Heart right ventricle (tissue), 16 donors: ENCODE measurements around the gene USP9X. TPM values are rescaled to one million over a fixed set of nuclear protein-coding genes. Genes with fewer than 3 reads are reported as not detected.

Experiments
- ATAC-seq, 8 donors: fragments of 200-7000 bp; cut with Tn5 transposase; one replicate each; pipeline ENCODE4 v1.9.1; 2020; ENCODE audit warnings: mild to moderate bottlenecking in 8 of 8, moderate library complexity in 8 of 8, moderate number of reproducible peaks in 1 of 8
- DNase-seq, 2 donors: peaks; one replicate each; pipeline ENCODE4 v3.0.0-alpha.2; 2020
- H3K27ac ChIP-seq, 10 donors: fragments of 200-600 bp; sonication (generic) in 2 of 10; one replicate each; pipeline versions ENCODE4 v1.5.0 to v1.8.0; 2020 to 2022; ENCODE audit warnings: mild to moderate bottlenecking in 3 of 10
- H3K27me3 ChIP-seq, 7 donors: fragments of 200-600 bp; one replicate each; pipeline ENCODE4 v1.8.0; 2021 to 2022; ENCODE audit warnings: mild to moderate bottlenecking in 2 of 7
- H3K36me3 ChIP-seq, 9 donors: fragments of 200-600 bp; sonication (generic) in 1 of 9; one replicate each; pipeline versions ENCODE4 v1.5.0 to v1.8.0; 2020 to 2022; ENCODE audit warnings: mild to moderate bottlenecking in 2 of 9
- H3K4me1 ChIP-seq, 9 donors: fragments of 200-600 bp; sonication (generic) in 1 of 9; one replicate each; pipeline versions ENCODE4 v1.5.0 to v1.8.0; 2020 to 2022; ENCODE audit warnings: mild to moderate bottlenecking in 4 of 9
- H3K4me3 ChIP-seq, 10 donors: fragments of 200-600 bp; sonication (generic) in 2 of 10; one replicate each; pipeline versions ENCODE4 v1.5.0 to v1.8.0; 2020 to 2022; ENCODE audit warnings: mild to moderate bottlenecking in 7 of 10, moderate library complexity in 2 of 10
- H3K9me3 ChIP-seq, 11 donors: fragments of 200-600 bp in 10 of 11; sonication (generic) in 2 of 11; one replicate each; pipeline versions ENCODE4 v1.5.0 to v1.8.0; 2013 to 2022; ENCODE audit warnings: mild to moderate bottlenecking in 2 of 11, control low read depth in 1 of 11, moderate library complexity in 1 of 11
- WGBS, 2 donors: extraction: QIAGEN DNeasy Blood & Tissue Kit; methylation state at CpG; one replicate each; pipeline ENCODE4 v1.1.7; 2013; ENCODE audit warnings: inconsistent platforms in 1 of 2; 5-methylcytosine and 5-hydroxymethylcytosine counted together
- intact Hi-C, 10 donors: fragments of 100-400 bp; cut with DNase I; formaldehyde crosslinking; loops; one replicate each; pipeline versions ENCODE4 v1.11.1 to v1.14.2; 2022
- polyA plus RNA-seq, 2 donors: library from polyadenylated mRNA; stranded (reverse); fragments of 200-250 nt; gene quantifications; one replicate each; pipeline ENCODE4 v1.2.3, GENCODE V29; 2013
- total RNA-seq, 10 donors: library from RNA; stranded (reverse); fragmentation: NEBNext Ultra II Directional in 3 of 10; extraction: Animal tissue kit (Norgen Biotek cat#: 25700) in 3 of 10; gene quantifications; one replicate each; pipeline versions ENCODE4 v1.2.1 to v1.2.4, GENCODE V29; 2021 to 2023
- TF ChIP-seq, protein P1 (sequence below), 9 donors: fragments of 200-600 bp; sonication (generic) in 2 of 9; IDR thresholded peaks; one replicate each; pipeline versions ENCODE4 v1.5.0 to v1.8.0; 2021 to 2022; ENCODE audit warnings: antibody characterized with exemption in 9 of 9, mild to moderate bottlenecking in 5 of 9, moderate library complexity in 1 of 9
- donor health status: Arrhythmogenic right ventricular cardiomyopathy.
- donor health status: ischemic (EF 13 %, LVEDD 7.1; RV severe dilation, severe dysfunction).
- donor health status: healthy with polysubstance abuse.
- donor health status: DM: no; HTN: yes; CAD: no.
- donor health status: DM: no; HTN: no; CAD: no.
- donor health status: ischemic (EF 25% LVEDD 6.9; RV normal size, moderate dysfunction).
- donor health status: ischemic (EF 25% LVEDD 5.7; RV mildly dilated, moderate dysfunction).
- donor health status: healthy.
- donor health status: DM: yes; HTN: yes; CAD: no.
- donor health status: Ischemic cardiomyopathy.
- donor health status: ischemic (EF 35%, LVEDD 5.7; RV mildly dilated, moderate dysfunction).
- donor health status: nonischemic (EF 11% LVEDD 7.7; RV severe dilation, severe dysfunction).
- donor health status: DM: yes; HTN: yes; CAD: no.
- donor health status: PGD.
- donor health status: ischemic (EF 29% LVEDD 5.4; RV normal size, mild dysfunction).
- donor health status: nonischemic (EF 23%, LVEDD 6.1; RV moderate dilation, normal function).

The USP9X gene
- total and polyA plus RNA-seq, 12 donors: 9.0 to 81.3 (median 64.6) TPM

DNA sequence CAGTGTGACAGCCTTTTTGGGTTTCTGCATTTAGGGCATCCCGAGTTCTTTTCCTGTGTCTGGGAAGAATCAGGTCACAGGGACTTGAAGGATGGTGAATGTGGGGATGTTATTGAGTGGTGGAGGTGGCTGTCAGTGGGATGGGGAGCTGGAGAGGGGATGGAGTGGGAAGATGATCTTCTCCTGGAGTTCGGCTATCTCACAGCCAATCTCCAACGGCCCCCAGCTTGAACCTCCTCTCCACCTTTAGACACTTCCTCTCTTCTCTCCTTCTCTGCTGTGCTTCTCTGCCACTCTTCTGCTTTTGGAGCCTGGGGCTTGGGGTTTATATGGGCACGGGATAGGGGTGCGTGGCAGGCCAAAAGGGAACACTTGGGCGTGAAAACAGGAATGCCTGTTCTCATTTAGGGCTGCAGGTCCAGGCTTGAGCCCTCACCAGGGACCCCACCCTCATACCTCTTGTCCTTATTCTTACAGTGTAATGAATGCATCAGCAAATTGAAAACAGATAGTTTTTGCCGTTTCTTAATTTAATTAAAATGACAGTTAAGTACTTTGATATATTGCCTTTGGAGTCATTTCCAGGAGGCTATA lies 37.5 kb downstream of the USP9X start:
- intact Hi-C loops: no loop called here
- no peak overlapping the region for H3K27ac ChIP-seq
- DNase-seq (no peak), ATAC-seq (no peak)
- H3K4me1 ChIP-seq: peaks cover 0 to 45% (median 25%) of the 10 kb centered on the region in 9 donors
- peaks cover 0 to 20% (median 0%) of the 10 kb centered on the region in 9 donors for H3K36me3 ChIP-seq
- TF ChIP-seq, protein P1, sequence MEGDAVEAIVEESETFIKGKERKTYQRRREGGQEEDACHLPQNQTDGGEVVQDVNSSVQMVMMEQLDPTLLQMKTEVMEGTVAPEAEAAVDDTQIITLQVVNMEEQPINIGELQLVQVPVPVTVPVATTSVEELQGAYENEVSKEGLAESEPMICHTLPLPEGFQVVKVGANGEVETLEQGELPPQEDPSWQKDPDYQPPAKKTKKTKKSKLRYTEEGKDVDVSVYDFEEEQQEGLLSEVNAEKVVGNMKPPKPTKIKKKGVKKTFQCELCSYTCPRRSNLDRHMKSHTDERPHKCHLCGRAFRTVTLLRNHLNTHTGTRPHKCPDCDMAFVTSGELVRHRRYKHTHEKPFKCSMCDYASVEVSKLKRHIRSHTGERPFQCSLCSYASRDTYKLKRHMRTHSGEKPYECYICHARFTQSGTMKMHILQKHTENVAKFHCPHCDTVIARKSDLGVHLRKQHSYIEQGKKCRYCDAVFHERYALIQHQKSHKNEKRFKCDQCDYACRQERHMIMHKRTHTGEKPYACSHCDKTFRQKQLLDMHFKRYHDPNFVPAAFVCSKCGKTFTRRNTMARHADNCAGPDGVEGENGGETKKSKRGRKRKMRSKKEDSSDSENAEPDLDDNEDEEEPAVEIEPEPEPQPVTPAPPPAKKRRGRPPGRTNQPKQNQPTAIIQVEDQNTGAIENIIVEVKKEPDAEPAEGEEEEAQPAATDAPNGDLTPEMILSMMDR (IDR thresholded peaks at IDR 0.05): no peak
- H3K4me3 ChIP-seq: no peak overlapping the region
- no peaks in the 10 kb centered on the region for H3K9me3 ChIP-seq
- H3K27me3 ChIP-seq: peaks cover 0 to 11% (median 0%) of the 10 kb centered on the region in 7 donors
- 92 to 97% methylated on average over 7 of the region's 7 CpGs for WGBS, 2 donors

GRCh38 chrX:41127477-41128192 lies 42.4 kb downstream of the USP9X start:
- H3K9me3 ChIP-seq: no peaks in the 10 kb centered on the region
- intact Hi-C loops: no loop called here
- peaks cover 0 to 23% (median 16%) of the 10 kb centered on the region in 9 donors for H3K4me1 ChIP-seq
- peaks cover 0 to 8% (median 0%) of the 10 kb centered on the region in 7 donors for H3K27me3 ChIP-seq
- DNase-seq (no peak), ATAC-seq (no peak)
- TF ChIP-seq, protein P1 (IDR thresholded peaks at IDR 0.05): no peak
- WGBS, 2 donors: 18 to 23% methylated on average over 6 of the region's 6 CpGs
- peaks cover 0 to 61% (median 0%) of the 10 kb centered on the region in 9 donors for H3K36me3 ChIP-seq
- H3K4me3 ChIP-seq: no peak overlapping the region
- H3K27ac ChIP-seq: no peak overlapping the region

DNA sequence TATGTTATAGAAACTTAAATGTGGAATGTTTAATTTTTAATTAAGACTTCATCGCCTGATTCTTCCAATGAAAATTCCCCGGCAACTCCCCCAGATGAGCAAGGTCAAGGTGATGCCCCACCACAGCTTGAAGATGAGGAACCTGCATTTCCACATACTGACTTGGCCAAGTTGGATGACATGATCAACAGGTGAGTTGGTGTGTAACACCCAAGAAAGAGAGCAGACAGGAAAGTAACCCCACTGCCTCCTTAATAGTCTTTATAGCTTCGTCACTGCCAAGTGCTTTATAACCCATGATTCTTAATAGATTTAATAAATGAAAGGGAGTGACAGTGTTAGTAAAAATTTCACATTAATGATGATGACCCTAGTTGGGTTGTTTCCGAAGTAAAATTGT lies 43.7 kb downstream of the USP9X start:
- Histone ChIP-seq H3K27ac (no peak overlapping the region), H3K4me1 (peaks cover 0 to 23% (median 14%) of the 10 kb centered on the region in 9 donors), H3K9me3 (no peaks in the 10 kb centered on the region), H3K36me3 (peaks cover 0 to 67% (median 0%) of the 10 kb centered on the region in 9 donors), H3K4me3 (no peak overlapping the region), H3K27me3 (peaks cover 0 to 4% (median 0%) of the 10 kb centered on the region in 7 donors)
- 96 to 97% methylated on average over 4 of the region's 4 CpGs for WGBS, 2 donors
- intact Hi-C loops: no loop called here
- TF ChIP-seq, protein P1 (IDR thresholded peaks at IDR 0.05): no peak
- ATAC-seq (no peak), DNase-seq (no peak)

DNA sequence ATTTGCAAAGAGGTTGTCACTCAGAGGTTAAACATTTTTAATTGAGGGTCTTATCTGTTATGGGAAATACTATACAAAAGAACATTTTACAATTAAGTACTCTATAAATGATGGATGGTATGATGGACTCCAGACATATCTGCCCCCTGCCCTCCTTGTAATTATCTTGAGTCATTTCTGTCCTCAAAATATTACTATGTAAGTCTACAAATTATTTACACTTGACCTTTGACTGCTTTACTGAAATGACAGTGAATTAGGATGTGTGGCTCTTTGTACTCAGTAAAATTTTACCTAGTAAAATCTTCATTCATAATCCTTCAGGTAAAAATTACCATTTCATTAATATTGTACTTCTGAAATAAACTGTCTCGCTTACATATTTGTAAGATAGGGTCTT lies 46.5 kb downstream of the USP9X start:
- no peak overlapping the region for H3K4me3 ChIP-seq
- peaks cover 0 to 22% (median 13%) of the 10 kb centered on the region in 9 donors for H3K4me1 ChIP-seq
- TF ChIP-seq, protein P1 (IDR thresholded peaks at IDR 0.05): no peak
- intact Hi-C loops: no loop called here
- H3K27me3 ChIP-seq: peaks cover 0 to 8% (median 0%) of the 10 kb centered on the region in 7 donors
- H3K9me3 ChIP-seq: no peaks in the 10 kb centered on the region
- H3K36me3 ChIP-seq: peaks cover 0 to 83% (median 10%) of the 10 kb centered on the region in 9 donors
- ATAC-seq: no peak
- DNase-seq: no peak
- 96 to 100% methylated on average over 1 of the region's 1 CpG for WGBS, 2 donors
- H3K27ac ChIP-seq: no peak overlapping the region
